Adipocyte (in vitro differentiated cells): ENCODE data around the gene EMILIN3.

ENCODE experiments used
- DNase-seq: peaks from one replicate; pipeline ENCODE4 v3.0.0-alpha.2; 2015; ENCODE audit warnings: low read depth
- H3K27me3 ChIP-seq: replicated peaks from 2 replicates; pipeline ENCODE4 v1.7.0; 2013; ENCODE audit warnings: mild to moderate bottlenecking, low read length, moderate library complexity; ENCODE audit not compliant: control insufficient read depth, insufficient read depth
- H3K36me3 ChIP-seq: 2 replicates; pipeline ENCODE4 v1.7.0; 2013; ENCODE audit warnings: low read length, mild to moderate bottlenecking, moderate library complexity; ENCODE audit not compliant: control insufficient read depth, insufficient read depth, severe bottlenecking
- H3K4me1 ChIP-seq: 2 replicates; pipeline ENCODE4 v1.7.0; 2013; ENCODE audit warnings: mild to moderate bottlenecking, low read length, moderate library complexity; ENCODE audit not compliant: control insufficient read depth, insufficient read depth
- H3K4me3 ChIP-seq: 2 replicates; pipeline ENCODE4 v1.7.0; 2013; ENCODE audit warnings: mild to moderate bottlenecking, low read length, moderate library complexity
- H3K9ac ChIP-seq: 2 replicates; pipeline ENCODE4 v1.7.0; 2013; ENCODE audit warnings: mild to moderate bottlenecking, low read length, moderate library complexity
- H3K9me3 ChIP-seq: 2 replicates; pipeline ENCODE4 v1.7.0; 2013; ENCODE audit warnings: mild to moderate bottlenecking, low read length, moderate library complexity; ENCODE audit not compliant: control insufficient read depth

Gene EMILIN3

DNA sequence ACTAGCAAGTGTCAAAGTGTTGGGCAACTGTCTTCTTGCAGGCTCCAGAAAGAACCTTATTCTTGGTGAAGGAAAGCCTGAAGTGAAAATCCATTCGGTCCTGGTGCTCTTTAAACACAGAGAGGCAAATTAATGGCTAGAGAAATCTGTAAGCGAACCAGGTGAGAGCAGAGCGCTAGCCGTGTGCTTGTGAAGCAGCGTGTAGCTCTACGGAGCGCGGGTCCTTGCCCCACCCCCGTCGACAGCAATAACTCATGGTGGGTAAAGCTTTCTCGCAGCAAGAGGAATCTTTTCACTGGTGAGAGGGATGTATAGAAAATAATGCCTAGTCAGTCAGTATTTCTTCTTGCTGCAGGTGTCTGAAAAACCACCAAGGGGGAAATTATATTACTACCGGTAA, 37.0 kb upstream of the EMILIN3 start:
- Histone ChIP-seq H3K9ac (no peak overlapping the region), H3K36me3 (peaks cover 55% of the 10 kb centered on the region), H3K9me3 (no peaks in the 10 kb centered on the region), H3K4me1 (no peaks in the 10 kb centered on the region), H3K27me3 (no peaks in the 10 kb centered on the region), H3K4me3 (no peak overlapping the region)
- DNase-seq = no peak

DNA sequence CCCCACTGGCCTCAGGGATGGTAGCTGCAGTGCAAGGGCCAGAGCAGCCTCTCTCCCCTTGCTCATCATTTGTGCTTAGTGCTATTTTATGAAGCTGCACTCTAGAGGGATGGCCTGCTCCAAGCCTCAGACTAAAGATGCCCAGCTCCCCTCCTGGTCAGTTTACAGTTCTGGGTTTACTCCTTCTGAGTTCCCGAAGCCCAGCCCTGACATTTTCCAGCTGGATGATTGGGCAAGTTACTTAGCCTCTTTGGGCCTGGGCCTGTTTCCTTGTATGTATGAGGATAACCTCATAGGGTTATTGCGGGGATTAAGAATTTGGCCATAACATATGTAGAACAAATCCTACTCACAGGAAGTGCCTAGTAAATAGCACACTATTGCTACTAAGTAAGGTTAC, 31.8 kb upstream of the EMILIN3 start:
- no peaks in the 10 kb centered on the region for H3K4me1 ChIP-seq
- H3K27me3 ChIP-seq = peaks cover 3% of the 10 kb centered on the region
- peaks cover 12% of the 10 kb centered on the region for H3K36me3 ChIP-seq
- peak; percentile 76 for DNase-seq
- H3K9me3 ChIP-seq = no peaks in the 10 kb centered on the region
- no peak overlapping the region for H3K4me3 ChIP-seq
- H3K9ac ChIP-seq = no peak overlapping the region

DNA sequence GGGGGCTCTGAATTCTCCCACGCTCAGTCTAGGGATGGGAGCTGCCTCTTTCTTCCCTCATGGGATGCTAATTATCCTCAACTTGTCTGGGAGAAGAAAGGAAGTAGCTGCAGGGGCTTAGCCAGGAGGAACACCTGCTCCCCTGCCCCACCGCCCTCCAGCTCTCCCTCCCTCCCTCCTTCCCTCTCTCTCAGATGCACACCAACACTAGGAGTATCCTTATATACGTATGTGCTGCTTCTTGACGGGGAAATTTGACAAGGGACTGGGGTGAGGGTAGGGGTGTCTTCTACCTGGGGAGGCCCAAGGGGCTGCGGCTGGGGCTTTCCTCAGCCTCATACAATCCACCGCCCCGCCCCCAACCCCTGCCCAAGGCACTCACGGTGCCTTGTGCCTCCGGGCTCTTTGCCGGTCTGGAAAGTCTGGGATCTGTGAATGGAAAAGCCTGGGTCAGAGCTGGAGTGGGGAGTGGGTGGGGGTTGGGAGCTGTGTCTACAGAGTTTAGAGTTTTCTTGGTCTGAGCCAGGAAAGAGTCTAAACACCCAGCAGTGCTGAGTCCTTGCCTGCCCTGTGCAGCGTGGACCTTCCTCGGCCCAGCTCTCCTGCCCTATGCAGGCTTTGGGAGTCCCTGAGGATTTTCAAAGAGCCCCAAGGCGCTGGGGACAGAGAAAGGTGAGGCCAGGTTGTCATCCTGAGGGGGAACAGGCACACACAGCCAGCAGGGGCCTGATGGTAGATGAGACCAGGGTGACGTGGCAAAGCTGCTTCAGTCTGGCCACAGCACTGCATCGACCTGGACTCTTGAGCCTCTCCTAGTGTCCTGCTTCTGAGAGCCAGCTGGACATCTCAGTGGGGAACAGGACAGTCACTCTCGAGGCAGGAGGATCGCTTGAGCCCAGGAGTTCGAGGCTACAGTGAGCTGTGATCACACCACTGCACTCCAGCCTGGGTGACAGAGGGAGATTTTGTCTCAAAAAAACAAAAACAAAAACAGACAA, 29.3 kb upstream of the EMILIN3 start:
- Histone ChIP-seq H3K36me3 (no peaks in the 10 kb centered on the region), H3K4me1 (peaks cover 6% of the 10 kb centered on the region), H3K9me3 (no peaks in the 10 kb centered on the region), H3K27me3 (peaks cover 3% of the 10 kb centered on the region), H3K9ac (no peak overlapping the region), H3K4me3 (no peak overlapping the region)
- DNase-seq = no peak

DNA sequence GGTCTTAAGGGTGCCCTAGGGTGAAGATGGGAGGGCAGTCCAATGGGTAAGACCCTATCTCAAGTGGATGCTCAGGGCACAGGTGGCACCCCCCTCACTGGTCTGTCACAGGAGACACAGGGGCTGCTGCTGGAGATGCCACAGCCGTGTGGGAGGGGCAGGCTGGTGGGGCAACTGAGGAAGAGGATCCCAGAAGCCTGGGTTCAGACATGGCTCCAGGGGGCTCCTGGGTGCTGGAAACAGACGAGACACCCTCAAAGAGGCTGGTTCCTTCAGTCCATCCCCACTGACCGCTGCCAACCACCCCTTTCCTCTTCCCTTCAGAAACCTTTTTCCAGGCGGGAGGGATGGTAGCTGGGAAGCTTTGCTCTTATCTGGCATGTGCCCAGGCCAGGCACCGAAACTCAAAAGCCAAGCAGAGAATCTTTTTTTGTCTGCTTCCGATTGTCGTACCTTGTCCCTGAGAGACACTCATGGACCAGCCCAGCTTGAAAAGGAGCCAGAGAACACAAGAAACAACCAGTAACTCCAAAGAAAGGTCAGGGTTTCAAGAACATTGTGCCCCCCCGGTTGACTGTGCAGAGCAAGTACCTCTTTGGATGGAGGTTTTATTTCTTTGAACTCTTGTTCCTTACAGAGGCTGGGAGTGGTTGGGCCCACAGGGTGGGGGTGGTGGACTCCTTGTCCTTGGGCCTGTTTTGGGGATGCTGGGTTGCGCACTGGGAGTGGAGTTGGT, 28.5 kb upstream of the EMILIN3 start:
- no peak overlapping the region for H3K9ac ChIP-seq
- DNase-seq = no peak
- H3K27me3 ChIP-seq = peaks cover 3% of the 10 kb centered on the region
- H3K4me3 ChIP-seq = no peak overlapping the region
- H3K36me3 ChIP-seq = no peaks in the 10 kb centered on the region
- H3K9me3 ChIP-seq = no peaks in the 10 kb centered on the region
- peaks cover 6% of the 10 kb centered on the region for H3K4me1 ChIP-seq

DNA sequence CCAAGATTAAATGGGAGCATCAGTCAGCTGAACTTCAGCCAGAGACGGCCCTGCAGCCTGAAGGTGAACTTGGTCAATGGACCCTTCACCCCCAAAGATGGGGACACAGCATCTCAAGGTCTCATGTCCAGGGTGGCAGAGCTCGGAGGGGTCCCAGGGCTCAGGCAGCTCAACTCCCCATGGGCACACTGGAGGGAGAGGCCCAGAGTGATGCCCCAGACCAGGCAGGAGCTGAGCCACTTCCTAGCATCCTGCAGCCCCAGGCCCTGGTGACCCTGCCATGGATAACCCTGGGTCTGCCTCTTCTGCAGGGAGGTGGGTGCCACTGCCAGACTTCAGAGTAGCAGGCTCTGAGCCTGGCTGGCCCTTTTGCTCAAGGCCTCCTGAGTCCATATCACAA, 27.5 kb upstream of the EMILIN3 start:
- Histone ChIP-seq H3K4me3 (no peak overlapping the region), H3K36me3 (no peaks in the 10 kb centered on the region), H3K9ac (no peak overlapping the region), H3K9me3 (no peaks in the 10 kb centered on the region), H3K4me1 (peaks cover 6% of the 10 kb centered on the region), H3K27me3 (peaks cover 3% of the 10 kb centered on the region)
- DNase-seq = no peak

DNA sequence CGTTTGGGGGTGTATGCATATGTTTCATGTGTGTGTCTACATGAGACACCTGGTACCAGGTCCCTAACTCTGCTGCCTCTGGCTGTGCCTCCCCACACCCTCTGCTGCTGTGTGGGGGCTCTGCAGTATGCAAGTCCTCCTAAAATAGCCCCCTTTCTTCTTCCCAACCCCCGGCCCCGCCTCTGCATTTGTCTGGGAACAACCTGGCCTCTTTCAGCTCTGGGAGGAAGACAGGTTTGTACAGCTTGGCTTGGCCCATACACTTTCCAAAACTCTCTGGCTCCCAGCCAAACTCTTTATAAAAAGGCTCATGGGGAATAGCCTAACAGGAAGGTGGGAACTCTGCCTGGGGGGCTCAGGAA, 27.1 kb upstream of the EMILIN3 start:
- Histone ChIP-seq H3K27me3 (peaks cover 3% of the 10 kb centered on the region), H3K9me3 (no peaks in the 10 kb centered on the region), H3K9ac (no peak overlapping the region), H3K4me1 (peaks cover 6% of the 10 kb centered on the region), H3K4me3 (no peak overlapping the region), H3K36me3 (no peaks in the 10 kb centered on the region)
- no peak for DNase-seq

DNA sequence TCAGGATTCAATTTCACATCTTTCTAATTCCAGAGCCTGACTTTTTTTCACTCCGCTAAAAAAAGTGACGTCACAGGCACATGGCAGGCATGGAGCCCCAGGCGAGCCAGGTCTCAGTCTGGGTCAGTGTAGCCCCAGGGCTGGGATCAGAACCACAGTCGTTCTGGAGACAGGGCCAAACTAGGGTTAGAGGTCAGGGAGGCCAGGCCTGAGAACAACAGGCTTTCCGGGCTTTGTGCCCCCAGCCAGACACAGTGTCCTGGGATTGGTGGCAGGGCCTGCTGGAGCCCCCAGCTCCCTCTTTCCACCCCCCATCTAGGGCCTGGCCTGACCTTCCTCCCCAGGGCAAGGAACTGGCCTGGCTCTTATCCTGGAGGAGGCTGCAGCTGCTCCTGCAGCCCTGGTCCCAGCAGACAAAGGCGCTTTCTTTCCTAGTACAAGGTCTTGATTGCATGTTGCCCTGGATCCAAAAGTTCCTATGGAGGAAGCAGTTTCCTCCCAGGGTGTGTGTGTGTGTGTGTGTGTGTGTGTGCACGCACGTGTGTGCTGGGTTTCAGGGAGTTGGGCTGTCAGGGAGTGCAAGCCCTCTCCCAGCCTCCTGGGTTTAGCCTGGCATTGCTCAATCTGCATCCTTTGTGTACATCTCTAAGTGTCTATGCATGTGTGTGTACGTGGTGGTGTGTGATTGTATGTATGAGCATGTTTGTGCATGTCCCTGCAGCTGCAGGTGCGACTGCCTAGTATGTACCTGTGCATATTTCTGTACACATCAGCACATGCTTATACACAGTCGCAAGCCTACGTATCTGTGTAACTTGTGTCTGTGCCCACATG, 26.5 kb upstream of the EMILIN3 start:
- Histone ChIP-seq H3K36me3 (no peaks in the 10 kb centered on the region), H3K27me3 (peaks cover 3% of the 10 kb centered on the region), H3K4me3 (no peak overlapping the region), H3K4me1 (peaks cover 6% of the 10 kb centered on the region), H3K9ac (no peak overlapping the region), H3K9me3 (no peaks in the 10 kb centered on the region)
- no peak for DNase-seq

DNA sequence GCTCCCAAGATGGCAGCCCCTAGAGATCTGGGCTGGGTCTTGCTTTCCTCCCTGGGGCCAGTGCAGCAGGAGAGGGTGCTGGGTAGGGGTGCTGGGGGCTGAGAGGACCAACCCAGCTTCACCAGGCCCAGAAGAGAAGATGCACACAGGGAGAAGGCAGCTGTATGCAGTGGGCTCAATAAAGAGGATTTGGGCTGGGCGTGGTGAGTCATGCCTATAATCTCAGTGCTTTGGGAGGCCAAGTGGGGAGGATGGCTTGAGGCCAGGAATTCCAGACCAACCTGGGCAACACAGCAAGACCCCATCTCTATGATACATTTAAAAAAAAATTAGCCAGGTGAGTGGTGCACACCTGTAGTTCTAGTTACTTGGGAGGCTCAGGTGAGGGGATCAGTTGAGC, 25.7 kb upstream of the EMILIN3 start:
- no peak overlapping the region for H3K4me3 ChIP-seq

DNA sequence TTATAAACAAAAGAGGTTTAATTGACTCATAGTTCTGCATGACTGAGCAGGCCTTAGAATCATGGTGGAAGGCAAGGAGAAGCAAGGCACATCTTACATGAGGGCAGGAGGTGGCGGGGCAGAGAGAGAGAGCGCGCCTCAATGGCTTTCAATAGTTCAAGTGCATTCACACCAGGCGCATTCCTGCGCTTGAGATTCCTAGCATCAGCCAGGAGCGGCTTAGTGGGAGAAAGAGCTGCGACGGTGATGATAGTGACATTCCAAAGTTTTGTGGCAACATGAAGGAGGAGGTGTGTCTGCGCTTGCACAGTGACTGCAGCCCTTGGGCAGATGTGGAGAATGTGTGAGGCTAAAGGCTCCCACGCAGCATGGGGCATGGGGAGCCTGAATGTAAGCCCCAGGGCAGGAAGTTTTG, 25.0 kb upstream of the EMILIN3 start:
- H3K9me3 ChIP-seq = no peaks in the 10 kb centered on the region
- no peak overlapping the region for H3K9ac ChIP-seq
- no peaks in the 10 kb centered on the region for H3K36me3 ChIP-seq
- H3K27me3 ChIP-seq = peaks cover 11% of the 10 kb centered on the region
- no peak for DNase-seq
- H3K4me1 ChIP-seq = peaks cover 12% of the 10 kb centered on the region
- no peak overlapping the region for H3K4me3 ChIP-seq

More for the DNA sequence above, 25.7 kb upstream of the EMILIN3 start:
- Histone ChIP-seq H3K27me3 (peaks cover 8% of the 10 kb centered on the region), H3K9ac (no peak overlapping the region), H3K4me1 (peaks cover 6% of the 10 kb centered on the region), H3K9me3 (no peaks in the 10 kb centered on the region), H3K36me3 (no peaks in the 10 kb centered on the region)
- no peak for DNase-seq

DNA sequence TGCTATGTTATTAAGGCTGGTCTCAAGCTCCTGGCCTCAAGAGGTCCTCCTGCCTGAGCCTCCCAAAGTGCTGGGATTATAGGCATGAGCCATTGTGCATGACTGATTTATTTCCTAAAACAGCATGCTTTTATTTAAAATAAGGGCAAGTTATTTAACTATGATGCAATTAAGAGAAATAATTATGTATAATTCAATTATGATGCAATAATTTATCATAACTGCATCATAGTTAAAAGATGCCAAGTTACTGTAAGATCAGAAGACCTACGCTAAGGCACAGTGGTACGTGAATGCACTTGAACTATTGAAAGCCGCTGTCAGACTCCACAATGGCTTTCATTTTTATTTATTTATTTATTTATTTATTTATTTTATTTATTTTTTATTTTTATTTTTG, 24.3 kb upstream of the EMILIN3 start:
- DNase-seq = no peak
- peaks cover 16% of the 10 kb centered on the region for H3K27me3 ChIP-seq
- H3K9me3 ChIP-seq = no peaks in the 10 kb centered on the region

DNA sequence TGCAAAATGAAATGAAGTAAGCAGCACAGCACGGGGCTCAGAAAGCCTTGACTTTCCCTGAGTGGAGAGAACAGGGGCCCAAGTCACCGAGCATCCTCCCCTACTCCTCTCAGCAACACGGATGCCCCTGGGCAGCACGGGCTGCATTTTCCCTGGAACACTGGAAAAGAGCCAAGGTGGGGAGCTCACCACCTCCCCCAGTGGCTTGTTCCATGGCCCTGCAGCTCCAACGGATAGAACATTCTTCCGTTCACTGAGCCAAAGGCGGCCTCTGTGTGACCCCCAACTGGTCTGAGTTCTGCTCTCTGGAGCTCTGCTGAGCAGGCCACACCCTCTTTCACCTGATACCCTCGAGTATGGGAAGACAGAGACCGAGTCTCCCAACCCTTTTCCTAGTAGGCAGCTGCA, 20.8 kb upstream of the EMILIN3 start:
- peaks cover 15% of the 10 kb centered on the region for H3K4me1 ChIP-seq
- H3K9me3 ChIP-seq = no peaks in the 10 kb centered on the region
- no peak overlapping the region for H3K4me3 ChIP-seq
- H3K9ac ChIP-seq = no peak overlapping the region
- DNase-seq = no peak
- H3K36me3 ChIP-seq = no peaks in the 10 kb centered on the region
- peaks cover 27% of the 10 kb centered on the region for H3K27me3 ChIP-seq

More for the DNA sequence above, 24.3 kb upstream of the EMILIN3 start:
- Histone ChIP-seq H3K4me1 (peaks cover 13% of the 10 kb centered on the region), H3K36me3 (no peaks in the 10 kb centered on the region), H3K4me3 (no peak overlapping the region), H3K9ac (no peak overlapping the region)
